ENCODE measurements around the gene DENND2C. TPM values are rescaled to one million over a fixed set of nuclear protein-coding genes. Genes with fewer than 3 reads are reported as not detected.

The DENND2C gene
- total and polyA plus RNA-seq, 4 donors: 1.3 to 5.6 (median 3.4) TPM

- H3K9ac ChIP-seq (ENCODE audit: low read depth in 1 of 2, low read length in 2 of 2): no peak overlapping the region
- no peaks in the 10 kb centered on the region for H3K36me3 ChIP-seq (ENCODE audit: control insufficient read depth in 4 of 4, insufficient read depth in 3 of 4, low read depth in 1 of 4, low read length in 3 of 4)
- H3K4me1 ChIP-seq (ENCODE audit: control insufficient read depth in 4 of 4, insufficient read depth in 4 of 4, low read length in 3 of 4): no peaks in the 10 kb centered on the region
- no peaks in the 10 kb centered on the region for H3K9me3 ChIP-seq (ENCODE audit: control insufficient read depth in 4 of 4, low read length in 3 of 4)
- no peak overlapping the region for H3K27ac ChIP-seq (ENCODE audit: low read depth in 1 of 2, low read length in 2 of 2)
- H3K27me3 ChIP-seq (ENCODE audit: control insufficient read depth in 4 of 4, insufficient read depth in 4 of 4, low read length in 3 of 4): no peaks in the 10 kb centered on the region
- 84% methylated on average over 4 of the region's 4 CpGs for WGBS
- TF ChIP-seq RAD21 (IDR thresholded peaks at IDR 0.05) (no peak), ATF3 (IDR thresholded peaks at IDR 0.05) (no peak), TAF1 (conservative IDR thresholded peaks at IDR 0.05) (no peak), RXRA (IDR thresholded peaks at IDR 0.05) (no peak), MAX (IDR thresholded peaks at IDR 0.05) (no peak), CTCF (IDR thresholded peaks at IDR 0.05; ENCODE audit: low read depth, low read length, missing input control) (no peak), ZBTB33 (IDR thresholded peaks at IDR 0.05) (no peak), GABPA (IDR thresholded peaks at IDR 0.05 in 1 of 2, conservative IDR thresholded peaks at IDR 0.05 in 1 of 2) (no peak), HNF4G (IDR thresholded peaks at IDR 0.05) (no peak), FOXA2 (IDR thresholded peaks at IDR 0.05) (no peak), JUND (IDR thresholded peaks at IDR 0.05) (no peak), HNF4A (conservative IDR thresholded peaks at IDR 0.05) (no peak), NR2F2 (IDR thresholded peaks at IDR 0.05) (no peak), EGR1 (IDR thresholded peaks at IDR 0.05; ENCODE audit: low read depth in 2 of 2) (no peak), FOXA1 (IDR thresholded peaks at IDR 0.05) (no peak), YY1 (IDR thresholded peaks at IDR 0.05) (no peak), SP1 (IDR thresholded peaks at IDR 0.05) (no peak), REST (IDR thresholded peaks at IDR 0.05) (no peak)
- H3K4me3 ChIP-seq (ENCODE audit: low read depth in 1 of 3, low read length in 3 of 3): no peak overlapping the region
- no peak for DNase-seq (ENCODE audit: low spot score)
Observed at GRCh38 chr1:114688526-114688925, 18.7 kb upstream of the DENND2C start.

Data from liver (tissue), 9 donors.